NCI-H2029 (cell line): ENCODE results near the gene PCNX3.

Experiments
- DNase-seq: peaks from one replicate; lab custom pipeline; 2025; lab: John Stamatoyannopoulos, UW

The PCNX3 gene

GRCh38 chr11:65640483-65641296, 25.1 kb downstream of the PCNX3 start:
- DNase-seq, result no peak

GRCh38 chr11:65641297-65642013, 25.9 kb downstream of the PCNX3 start:
- no peak for DNase-seq

- no peak for DNase-seq
These were observed 26.6 kb downstream of the PCNX3 start for GRCh38 chr11:65642014-65642671.

GRCh38 chr11:65643971-65644370, 28.4 kb downstream of the PCNX3 start:
- no peak for DNase-seq

- DNase-seq, result no peak
These were observed 29.3 kb downstream of the PCNX3 start for GRCh38 chr11:65644837-65645236.

- no peak for DNase-seq
These were observed 30.1 kb downstream of the PCNX3 start for GRCh38 chr11:65645710-65646109.

- DNase-seq, result no peak
These were observed 30.8 kb downstream of the PCNX3 start for GRCh38 chr11:65646288-65646957.

GRCh38 chr11:65646958-65647701, 31.6 kb downstream of the PCNX3 start:
- DNase-seq, result no peak

- no peak for DNase-seq
These were observed 33.5 kb downstream of the PCNX3 start for GRCh38 chr11:65648997-65649493.

- no peak for DNase-seq
These were observed 34.3 kb downstream of the PCNX3 start for GRCh38 chr11:65649656-65650546.

- DNase-seq, result no peak
These were observed 35.2 kb downstream of the PCNX3 start for GRCh38 chr11:65650547-65651338.

GRCh38 chr11:65651339-65651588, 35.7 kb downstream of the PCNX3 start:
- DNase-seq, result no peak

GRCh38 chr11:65651589-65652510, 36.3 kb downstream of the PCNX3 start:
- peak; percentile 43 for DNase-seq

GRCh38 chr11:65652511-65653228, 37.1 kb downstream of the PCNX3 start:
- peak; percentile 91 for DNase-seq

GRCh38 chr11:65653229-65654225, 38.0 kb downstream of the PCNX3 start:
- DNase-seq, result peak; percentile 38
